T follicular helper cell (primary cell): ENCODE results near the gene PSMD13.

Experiments
- DNase-seq: peaks from one replicate; pipeline ENCODE4 v3.0.0-alpha.2; 2020; ENCODE audit warnings: low read depth

Gene PSMD13

GRCh38 chr11:272931-273198 is 36.1 kb downstream of the PSMD13 start:
- DNase-seq: no peak

- no peak for DNase-seq
These were observed 39.4 kb downstream of the PSMD13 start for GRCh38 chr11:276219-276618.

GRCh38 chr11:278001-278951 is 41.5 kb downstream of the PSMD13 start, which contains the start of gene NLRP6:
Gene NLRP6, plus strand, starts transcription at chr11:278407. Its CDS starts 163 bp downstream, at chr11:278570.
- DNase-seq: no peak

GRCh38 chr11:279040-279965 is 42.5 kb downstream of the PSMD13 start:
- no peak for DNase-seq

DNA sequence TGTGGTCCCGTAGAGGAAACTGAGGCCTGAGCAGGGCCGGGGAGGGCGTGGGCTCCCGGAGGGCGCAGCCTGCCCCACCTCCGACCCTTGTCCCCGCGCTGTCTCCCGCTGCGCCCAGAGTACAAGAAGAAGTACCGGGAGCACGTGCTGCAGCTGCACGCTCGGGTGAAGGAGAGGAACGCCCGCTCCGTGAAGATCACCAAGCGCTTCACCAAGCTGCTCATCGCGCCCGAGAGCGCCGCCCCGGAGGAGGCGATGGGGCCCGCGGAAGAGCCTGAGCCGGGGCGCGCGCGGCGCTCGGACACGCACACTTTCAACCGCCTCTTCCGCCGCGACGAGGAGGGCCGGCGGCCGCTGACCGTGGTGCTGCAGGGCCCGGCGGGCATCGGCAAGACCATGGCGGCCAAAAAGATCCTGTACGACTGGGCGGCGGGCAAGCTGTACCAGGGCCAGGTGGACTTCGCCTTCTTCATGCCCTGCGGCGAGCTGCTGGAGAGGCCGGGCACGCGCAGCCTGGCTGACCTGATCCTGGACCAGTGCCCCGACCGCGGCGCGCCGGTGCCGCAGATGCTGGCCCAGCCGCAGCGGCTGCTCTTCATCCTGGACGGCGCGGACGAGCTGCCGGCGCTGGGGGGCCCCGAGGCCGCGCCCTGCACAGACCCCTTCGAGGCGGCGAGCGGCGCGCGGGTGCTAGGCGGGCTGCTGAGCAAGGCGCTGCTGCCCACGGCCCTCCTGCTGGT is 43.4 kb downstream of the PSMD13 start:
- peak; percentile 41 for DNase-seq

GRCh38 chr11:280706-281485 is 44.1 kb downstream of the PSMD13 start:
- DNase-seq: no peak

DNA sequence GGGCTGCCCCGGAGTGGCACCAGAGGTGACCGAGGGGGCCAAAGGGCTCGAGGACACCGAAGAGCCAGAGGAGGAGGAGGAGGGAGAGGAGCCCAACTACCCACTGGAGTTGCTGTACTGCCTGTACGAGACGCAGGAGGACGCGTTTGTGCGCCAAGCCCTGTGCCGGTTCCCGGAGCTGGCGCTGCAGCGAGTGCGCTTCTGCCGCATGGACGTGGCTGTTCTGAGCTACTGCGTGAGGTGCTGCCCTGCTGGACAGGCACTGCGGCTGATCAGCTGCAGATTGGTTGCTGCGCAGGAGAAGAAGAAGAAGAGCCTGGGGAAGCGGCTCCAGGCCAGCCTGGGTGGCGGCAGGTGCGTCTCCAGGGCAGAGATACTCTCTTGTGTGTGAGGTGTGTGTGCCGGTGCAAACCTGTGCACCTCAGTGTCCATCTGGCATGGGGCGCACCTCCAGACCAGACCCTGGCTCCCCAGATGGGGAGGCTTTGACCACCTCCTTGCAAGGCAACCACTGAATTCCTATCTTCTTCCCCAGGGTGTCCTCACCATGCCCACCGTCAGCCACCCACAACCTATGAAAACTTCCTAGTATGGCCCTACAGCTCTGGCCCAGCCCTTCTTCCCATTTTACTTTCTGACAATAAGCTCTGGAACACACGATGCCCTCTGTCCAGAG is 44.8 kb downstream of the PSMD13 start:
- DNase-seq: no peak

DNA sequence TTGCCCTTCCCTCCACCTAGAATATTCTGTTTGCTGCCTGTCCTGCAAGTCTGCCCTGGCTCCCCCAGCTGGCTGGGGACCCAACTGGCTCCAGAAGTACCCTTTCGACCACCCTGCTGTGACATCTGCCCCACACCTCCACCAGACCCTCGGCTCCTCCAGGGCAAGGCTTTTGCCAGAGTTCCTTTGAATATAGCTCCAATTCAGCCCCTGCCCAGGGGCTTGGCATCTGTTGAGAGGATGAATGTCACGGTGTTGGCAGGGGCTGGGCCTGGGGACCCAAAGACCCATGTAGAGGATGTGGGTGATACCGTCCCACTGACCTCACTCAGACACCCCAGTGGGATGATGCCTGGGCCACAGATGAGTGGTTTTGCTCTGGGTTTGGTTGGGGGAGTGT is 45.4 kb downstream of the PSMD13 start:
- DNase-seq: no peak

GRCh38 chr11:282630-283360 is 46.0 kb downstream of the PSMD13 start:
- DNase-seq: no peak

- DNase-seq: no peak
These were observed 46.8 kb downstream of the PSMD13 start for GRCh38 chr11:283405-284104.

DNA sequence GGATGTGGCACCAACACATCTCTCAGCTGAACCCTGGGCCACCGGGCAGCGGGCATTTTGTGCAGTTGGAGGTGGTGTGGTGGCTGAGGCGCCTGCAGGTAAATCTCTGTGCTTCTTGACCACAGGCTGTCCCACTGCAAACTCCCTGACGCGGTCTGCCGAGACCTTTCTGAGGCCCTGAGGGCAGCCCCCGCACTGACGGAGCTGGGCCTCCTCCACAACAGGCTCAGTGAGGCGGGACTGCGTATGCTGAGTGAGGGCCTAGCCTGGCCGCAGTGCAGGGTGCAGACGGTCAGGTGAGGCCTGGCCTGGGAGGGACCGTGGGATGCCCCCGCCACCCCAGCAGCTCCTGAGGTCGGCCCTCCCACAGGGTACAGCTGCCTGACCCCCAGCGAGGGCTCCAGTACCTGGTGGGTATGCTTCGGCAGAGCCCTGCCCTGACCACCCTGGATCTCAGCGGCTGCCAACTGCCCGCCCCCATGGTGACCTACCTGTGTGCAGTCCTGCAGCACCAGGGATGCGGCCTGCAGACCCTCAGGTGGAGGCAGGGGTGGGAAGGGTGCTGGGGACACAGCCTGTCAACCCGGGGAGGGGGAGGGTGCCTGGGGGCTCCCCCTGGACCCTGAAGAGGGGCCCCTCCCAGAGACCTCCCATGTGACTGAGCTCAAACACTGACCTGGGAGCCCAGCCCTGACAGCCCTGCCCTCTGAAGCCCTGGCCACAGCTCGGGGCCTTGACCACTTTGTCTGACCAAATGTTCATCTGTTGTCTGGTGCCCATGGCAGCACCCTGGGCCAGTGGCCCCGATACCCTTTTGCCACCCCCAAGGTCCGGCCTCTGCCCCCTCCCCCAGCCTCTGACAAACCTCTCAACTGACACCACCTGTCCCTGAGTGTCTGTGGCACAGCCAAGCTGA is 47.6 kb downstream of the PSMD13 start:
- DNase-seq: no peak

DNA sequence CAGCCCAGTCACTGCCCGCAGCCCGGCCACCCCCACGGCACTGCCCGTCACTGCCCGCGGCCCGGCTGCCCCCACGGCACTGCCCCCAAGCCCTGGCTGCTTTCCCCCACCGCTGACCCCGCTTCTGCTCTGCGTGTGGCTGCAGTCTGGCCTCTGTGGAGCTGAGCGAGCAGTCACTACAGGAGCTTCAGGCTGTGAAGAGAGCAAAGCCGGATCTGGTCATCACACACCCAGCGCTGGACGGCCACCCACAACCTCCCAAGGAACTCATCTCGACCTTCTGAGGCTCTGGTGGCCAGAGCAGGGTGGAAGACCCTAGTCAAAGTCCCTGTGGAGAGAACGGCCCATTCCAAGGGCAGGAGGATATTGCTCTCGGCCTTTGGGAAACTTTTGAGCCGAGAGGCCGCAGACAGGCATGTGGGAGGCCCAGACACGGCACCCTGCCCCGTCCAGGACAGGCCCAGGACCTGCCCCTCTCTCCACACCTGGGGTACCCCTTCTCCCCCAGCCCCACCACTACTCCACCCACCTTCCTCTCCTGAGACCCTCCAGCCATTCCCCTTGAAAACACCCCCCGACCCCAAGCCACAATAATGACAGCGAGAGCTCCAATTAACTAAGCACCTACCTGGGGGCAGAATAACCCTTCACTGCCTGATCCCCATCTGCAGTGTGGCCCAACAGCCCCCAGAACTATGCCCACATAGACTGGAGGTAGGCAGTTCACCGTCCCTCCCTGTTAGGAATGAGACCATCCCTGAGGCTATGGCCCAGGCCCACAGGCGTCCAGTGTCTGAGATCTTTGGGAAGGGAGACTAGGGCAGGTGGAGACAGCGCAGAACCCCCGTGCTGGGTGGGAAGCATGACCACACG is 48.5 kb downstream of the PSMD13 start:
- no peak for DNase-seq

- DNase-seq: no peak
These were observed 49.1 kb downstream of the PSMD13 start for GRCh38 chr11:285894-286220.

DNA sequence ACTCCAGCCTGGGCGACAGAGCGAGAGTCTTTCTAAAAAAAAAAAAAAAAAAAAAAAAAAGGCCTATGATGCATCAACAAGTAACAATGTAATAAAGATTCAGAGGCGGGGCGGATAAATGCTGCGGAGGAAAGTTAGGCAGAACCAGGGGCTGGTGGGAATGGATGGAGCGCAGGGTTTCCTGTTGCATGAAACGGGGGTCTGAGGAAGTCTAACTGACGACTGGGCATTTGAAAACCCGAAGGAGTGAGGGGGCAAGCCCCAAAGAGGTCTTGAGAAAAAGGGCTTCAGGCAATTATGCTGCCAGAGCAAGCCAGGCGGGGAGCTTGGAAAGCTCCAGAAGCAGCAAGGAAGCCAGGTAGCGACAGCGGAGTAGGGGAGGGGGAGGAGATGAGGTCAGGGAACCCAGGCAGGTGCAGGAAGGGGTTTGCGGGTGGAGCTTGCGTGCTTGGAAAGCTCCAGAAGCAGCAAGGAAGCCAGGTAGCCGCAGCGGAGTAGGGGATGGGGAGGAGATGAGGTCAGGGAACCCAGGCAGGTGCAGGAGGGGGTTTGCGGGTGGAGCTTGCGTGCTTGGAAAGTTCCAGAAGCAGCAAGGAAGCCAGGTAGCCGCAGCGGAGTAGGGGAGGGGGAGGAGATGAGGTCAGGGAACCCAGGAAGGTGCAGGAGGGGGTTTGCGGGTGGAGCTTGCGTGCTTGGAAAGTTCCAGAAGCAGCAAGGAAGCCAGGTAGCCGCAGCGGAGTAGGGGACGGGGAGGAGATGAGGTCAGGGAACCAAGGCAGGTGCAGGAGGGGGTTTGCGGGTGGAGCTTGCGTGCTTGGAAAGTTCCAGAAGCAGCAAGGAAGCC is 50.4 kb downstream of the PSMD13 start:
- peak; percentile 77 for DNase-seq

DNA sequence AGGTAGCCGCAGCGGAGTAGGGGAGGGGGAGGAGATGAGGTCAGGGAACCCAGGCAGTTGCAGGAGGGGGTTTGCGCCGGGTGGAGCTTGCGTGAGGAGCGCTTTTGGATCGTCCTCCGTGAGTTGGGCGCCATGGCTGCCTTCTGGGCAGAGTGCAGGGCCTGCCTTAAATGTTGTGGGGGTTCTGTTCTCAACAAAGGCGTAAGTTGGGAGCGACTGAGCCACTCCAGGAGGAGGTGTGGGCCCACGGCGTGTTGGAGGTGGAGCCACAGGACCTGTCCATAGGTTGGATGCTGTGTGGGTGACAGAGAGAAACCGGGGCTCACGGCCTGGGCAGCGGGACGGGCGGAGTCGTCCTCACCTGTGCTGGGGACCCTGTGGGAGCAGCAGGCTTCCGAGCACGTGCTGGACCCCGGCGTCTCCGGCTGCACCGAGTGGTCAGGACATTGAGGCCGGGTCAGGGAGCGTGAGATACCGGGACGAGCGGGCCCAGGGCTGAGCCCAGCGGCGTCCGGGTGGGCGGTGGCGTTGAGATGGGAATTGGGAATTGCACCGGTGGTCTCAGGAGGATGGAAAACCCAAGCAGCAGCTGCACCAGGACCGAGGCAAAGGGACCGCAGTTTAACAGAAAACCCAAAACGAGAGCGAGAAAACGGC is 51.2 kb downstream of the PSMD13 start:
- DNase-seq: peak; percentile 67
